Raji (cell line): ENCODE measurements around the gene XDH.

Experiments
- POLR2A ChIP-seq: IDR thresholded peaks from 2 replicates; pipeline ENCODE4 v1.6.1; 2011; ENCODE audit warnings: low read depth, low read length, control low read depth; ENCODE audit not compliant: insufficient read depth

Gene XDH

DNA sequence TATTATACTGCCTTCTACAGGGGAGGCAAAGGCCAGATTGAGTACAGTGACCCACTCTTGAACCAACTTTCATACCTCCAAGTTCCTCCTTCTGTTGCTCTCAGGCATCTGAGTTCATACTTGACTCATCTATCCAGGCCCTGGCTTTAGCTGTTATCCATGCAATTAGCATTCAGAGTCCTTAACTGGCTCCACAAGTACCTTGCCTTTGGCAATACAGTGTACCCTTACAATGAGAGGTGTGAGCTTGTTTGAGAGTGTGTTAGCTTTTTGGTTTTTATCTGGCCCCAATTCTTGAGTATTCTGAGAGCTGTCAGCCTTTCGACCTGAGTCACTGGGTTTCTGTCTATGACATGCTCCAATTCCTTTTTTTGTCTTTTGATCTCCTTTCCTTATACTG is 120.3 kb downstream of the XDH start:
- no peak for TF ChIP-seq POLR2A

DNA sequence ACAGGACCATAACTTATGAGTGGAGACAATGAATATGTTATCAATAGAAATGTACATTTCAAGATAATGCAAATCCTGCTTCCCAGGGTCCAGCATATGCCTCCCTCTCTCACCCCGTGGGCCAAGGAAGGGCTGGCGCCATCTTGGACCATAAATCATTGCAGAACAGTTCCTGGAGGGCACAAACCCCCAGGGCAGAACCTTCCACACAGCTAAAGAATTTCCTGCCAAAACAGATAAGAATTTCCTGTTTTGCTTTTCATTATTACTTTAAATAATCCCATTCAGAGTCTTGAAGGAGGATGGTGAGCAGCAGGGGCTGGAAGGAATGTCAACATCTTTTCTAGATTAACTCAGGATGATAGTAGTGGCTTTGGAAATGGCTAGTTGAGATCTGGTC is 126.9 kb downstream of the XDH start:
- no peak for TF ChIP-seq POLR2A

DNA sequence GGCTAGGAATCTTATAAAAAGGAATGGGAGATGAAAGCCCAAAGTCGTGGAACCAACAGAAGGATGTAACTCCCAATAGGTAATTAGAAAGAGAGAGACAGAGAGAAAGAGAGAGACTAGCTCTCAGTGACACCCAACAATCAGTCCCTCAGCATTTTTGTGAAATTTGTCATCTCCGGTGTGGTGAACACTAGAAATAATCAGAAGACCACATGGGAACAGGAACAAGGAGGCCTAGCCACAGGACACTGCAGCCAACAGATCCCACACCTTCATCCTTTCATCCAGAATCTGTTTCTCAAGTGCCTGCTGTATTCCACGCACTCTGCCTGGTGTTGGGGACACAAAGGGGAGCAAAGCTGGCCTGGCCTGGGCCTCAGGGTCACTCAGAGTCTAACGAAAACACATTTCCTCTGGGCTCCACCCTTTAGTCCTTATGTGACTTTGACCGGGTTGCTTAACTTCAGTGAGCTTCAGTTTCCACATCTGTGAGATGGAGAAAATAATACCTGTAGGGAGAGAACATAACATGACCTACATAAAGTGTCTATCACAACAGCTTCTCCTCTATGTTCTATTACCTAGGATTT is 127.5 kb downstream of the XDH start:
- TF ChIP-seq POLR2A = no peak

DNA sequence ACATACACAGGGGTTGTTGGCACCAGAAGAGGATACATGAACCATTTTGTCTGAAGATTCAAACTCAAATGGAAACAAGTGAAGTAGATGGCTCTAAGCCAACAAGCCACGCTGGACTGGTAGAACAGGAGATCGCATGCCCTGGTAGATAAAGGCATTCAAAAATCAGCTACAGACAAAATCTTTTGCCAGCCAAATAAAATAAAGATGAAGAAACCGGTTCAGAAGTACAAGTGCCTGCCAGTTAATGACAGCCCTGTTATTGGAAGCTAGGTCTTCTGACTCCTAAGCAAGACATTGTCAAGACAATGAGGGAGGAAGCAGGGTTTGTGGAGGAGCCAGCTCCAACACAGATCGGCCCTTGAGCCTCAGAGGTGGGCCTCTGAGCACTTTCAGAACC is 128.3 kb downstream of the XDH start:
- no peak for TF ChIP-seq POLR2A
